Epithelial cell of proximal tubule (primary cell): ENCODE measurements around the gene ZNF774. TPM values are rescaled to one million over a fixed set of nuclear protein-coding genes. Genes with fewer than 3 reads are reported as not detected.

Experiments used
- DNase-seq: peaks from one replicate; pipeline ENCODE4 v3.0.0-alpha.2; 2011; ENCODE audit warnings: low read depth
- H3K4me3 ChIP-seq: 2 replicates; pipeline ENCODE4 v1.5.1; 2011; ENCODE audit warnings: low read depth, mild to moderate bottlenecking, low read length
- total RNA-seq: library from RNA; depleted of rRNA; stranded (reverse); fragments of >200 nt; gene quantifications from 2 replicates; pipeline ENCODE4 v1.2.3, GENCODE V29; 2015
- TF ChIP-seq, protein P1 (sequence below): conservative IDR thresholded peaks from 2 replicates; pipeline ENCODE4 v1.5.1; 2012; ENCODE audit warnings: low read depth, mild to moderate bottlenecking, low read length

Gene ZNF774
- total RNA-seq, 1 donor from 2014 or later = 5.9 TPM

- DNase-seq = no peak
- H3K4me3 ChIP-seq = no peak overlapping the region
- TF ChIP-seq, protein P1, sequence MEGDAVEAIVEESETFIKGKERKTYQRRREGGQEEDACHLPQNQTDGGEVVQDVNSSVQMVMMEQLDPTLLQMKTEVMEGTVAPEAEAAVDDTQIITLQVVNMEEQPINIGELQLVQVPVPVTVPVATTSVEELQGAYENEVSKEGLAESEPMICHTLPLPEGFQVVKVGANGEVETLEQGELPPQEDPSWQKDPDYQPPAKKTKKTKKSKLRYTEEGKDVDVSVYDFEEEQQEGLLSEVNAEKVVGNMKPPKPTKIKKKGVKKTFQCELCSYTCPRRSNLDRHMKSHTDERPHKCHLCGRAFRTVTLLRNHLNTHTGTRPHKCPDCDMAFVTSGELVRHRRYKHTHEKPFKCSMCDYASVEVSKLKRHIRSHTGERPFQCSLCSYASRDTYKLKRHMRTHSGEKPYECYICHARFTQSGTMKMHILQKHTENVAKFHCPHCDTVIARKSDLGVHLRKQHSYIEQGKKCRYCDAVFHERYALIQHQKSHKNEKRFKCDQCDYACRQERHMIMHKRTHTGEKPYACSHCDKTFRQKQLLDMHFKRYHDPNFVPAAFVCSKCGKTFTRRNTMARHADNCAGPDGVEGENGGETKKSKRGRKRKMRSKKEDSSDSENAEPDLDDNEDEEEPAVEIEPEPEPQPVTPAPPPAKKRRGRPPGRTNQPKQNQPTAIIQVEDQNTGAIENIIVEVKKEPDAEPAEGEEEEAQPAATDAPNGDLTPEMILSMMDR = no peak
Observed at GRCh38 chr15:90367576-90367975, 15.5 kb downstream of the ZNF774 start.

DNA sequence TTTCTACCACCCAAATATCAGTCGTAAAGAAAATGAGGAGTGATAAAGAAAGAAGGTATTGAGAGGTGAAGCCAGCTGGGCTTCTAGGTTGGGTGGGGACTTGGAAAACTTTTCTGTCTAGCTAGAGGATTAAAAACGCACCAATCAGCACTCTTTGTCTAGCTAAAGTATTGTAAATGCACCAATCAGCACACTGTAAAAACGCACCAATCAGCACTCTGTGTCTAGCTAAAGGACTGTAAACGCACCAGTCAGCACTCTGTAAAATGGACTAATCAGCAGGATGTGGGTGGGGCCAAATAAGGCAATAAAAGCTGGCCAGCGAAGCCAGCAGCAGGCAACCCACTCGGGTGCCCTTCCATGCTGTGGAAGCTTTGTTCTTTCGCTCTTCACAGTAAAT, 23.0 kb downstream of the ZNF774 start:
- TF ChIP-seq, protein P1 = no peak
- DNase-seq = no peak
- no peak overlapping the region for H3K4me3 ChIP-seq

DNA sequence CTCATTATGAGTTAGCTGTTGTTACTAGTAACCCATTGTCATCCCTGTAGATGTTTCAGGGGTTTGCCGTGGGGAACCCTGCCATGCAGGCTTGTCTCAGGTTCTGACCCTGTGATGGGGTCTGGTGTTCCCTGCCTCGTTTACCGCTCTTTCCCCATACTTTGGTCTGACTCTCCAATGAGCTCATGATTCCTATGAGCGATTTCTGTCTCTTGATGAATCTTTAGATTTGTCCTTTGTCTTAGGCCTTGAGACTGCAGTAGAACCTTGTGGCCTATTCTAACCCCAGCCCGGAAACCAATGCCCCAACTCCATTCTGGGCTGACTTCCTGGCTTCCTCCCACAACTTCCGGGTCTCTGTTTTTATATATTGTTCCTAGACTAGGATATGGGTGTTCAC, 24.7 kb downstream of the ZNF774 start:
- TF ChIP-seq, protein P1 = no peak
- no peak for DNase-seq
- no peak overlapping the region for H3K4me3 ChIP-seq

DNA sequence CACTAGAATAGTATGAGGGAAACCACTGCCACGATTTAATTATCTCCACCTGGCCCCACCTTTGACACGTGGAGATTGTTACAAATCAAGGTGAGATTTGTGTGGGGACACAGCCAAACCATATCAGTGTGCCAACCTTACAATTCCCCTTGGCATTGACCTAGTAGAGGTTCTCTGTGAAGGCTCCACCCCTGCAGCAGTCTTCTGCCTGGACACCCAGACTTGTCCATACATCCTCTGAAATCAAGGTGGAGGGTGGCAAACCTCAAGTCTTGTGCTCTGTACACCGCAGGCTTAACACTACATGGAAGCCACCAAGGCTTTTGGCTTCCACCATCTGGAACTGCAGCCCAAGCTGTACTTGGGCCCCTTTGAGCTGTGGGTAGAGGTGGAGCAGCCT, 27.2 kb downstream of the ZNF774 start:
- no peak overlapping the region for H3K4me3 ChIP-seq
- no peak for DNase-seq
- TF ChIP-seq, protein P1 = no peak

- TF ChIP-seq, protein P1 = no peak
- H3K4me3 ChIP-seq = no peak overlapping the region
- DNase-seq = no peak
Observed at GRCh38 chr15:90381515-90381914, 29.4 kb downstream of the ZNF774 start.

DNA sequence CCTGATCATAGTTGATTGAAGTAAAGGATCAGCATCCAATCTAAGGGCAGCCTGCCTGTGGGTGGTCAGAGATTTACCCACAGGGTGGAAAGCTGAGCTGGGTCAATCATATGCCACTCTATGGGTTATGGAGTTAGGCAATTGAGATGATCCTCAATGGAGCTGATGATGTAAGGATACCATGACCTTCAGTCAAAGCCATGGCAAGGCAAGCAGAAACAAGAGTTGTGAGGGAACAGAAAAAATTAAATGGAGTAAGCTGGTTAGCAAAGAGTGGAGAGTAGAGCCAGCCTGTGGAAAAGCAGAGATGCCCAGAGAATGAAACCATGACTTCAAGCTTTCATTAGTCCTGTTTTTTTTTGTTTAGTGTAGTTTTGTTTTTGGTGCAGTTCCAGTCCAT, 30.2 kb downstream of the ZNF774 start:
- TF ChIP-seq, protein P1 = no peak
- no peak overlapping the region for H3K4me3 ChIP-seq
- DNase-seq = no peak

DNA sequence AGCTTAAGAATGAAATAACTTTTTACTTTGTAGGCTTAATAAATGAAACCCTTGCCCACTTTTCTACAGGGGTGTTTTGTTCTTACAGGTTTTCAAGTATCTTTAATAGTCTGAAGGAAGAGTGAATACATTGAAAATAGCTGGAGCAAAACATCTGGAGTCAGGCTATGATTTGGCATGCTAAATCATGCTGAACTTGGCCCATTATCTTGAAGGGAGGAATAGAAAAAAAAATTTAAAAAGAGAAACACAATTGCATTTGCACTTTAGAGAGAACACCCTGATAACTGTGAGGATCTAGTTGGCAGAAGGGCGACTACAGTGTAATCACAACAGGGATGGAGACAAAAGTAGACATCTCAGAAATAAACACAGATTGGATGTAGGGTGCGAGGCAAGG, 34.1 kb downstream of the ZNF774 start:
- H3K4me3 ChIP-seq = no peak overlapping the region
- TF ChIP-seq, protein P1 = no peak
- DNase-seq = no peak
